Neural cell (in vitro differentiated cells): ENCODE measurements around the gene SNRPN. TPM values are rescaled to one million over a fixed set of nuclear protein-coding genes. Genes with fewer than 3 reads are reported as not detected.

Experiments
- H2AFZ ChIP-seq: fragments of 200-600, 300-800 bp; sonication (generic), shearing (Covaris generic); 2 replicates; pipeline ENCODE4 v1.6.0; 2014; ENCODE audit warnings: low read depth, mild to moderate bottlenecking, antibody characterized with exemption, low read length, moderate library complexity
- H3F3A ChIP-seq: fragments of 200-600 bp; shearing (Covaris generic); 2 replicates; pipeline ENCODE4 v1.6.1; 2016; ENCODE audit warnings: mild to moderate bottlenecking, moderate library complexity, mixed read lengths, antibody characterized with exemption, low read length; ENCODE audit not compliant: insufficient read depth, poor library complexity, severe bottlenecking
- H3K27ac ChIP-seq: fragments of 200-600, 300-800 bp; sonication (generic), shearing (Covaris generic); 2 replicates; pipeline ENCODE4 v1.5.1; 2014; ENCODE audit warnings: mild to moderate bottlenecking, low read length, moderate library complexity
- H3K27me3 ChIP-seq: fragments of 300-800, 200-600 bp; sonication (generic), shearing (Covaris generic); 2 replicates; pipeline ENCODE4 v1.6.0; 2014; ENCODE audit warnings: mild to moderate bottlenecking, low read depth, low read length, moderate library complexity; ENCODE audit not compliant: insufficient read depth
- H3K36me3 ChIP-seq: fragments of 300-800, 200-600 bp; sonication (generic), shearing (Covaris generic); 2 replicates; pipeline ENCODE4 v1.5.1; 2014; ENCODE audit warnings: mild to moderate bottlenecking, antibody characterized with exemption, low read length, moderate library complexity; ENCODE audit not compliant: insufficient read depth
- H3K4me2 ChIP-seq: fragments of 300-800, 200-600 bp; sonication (generic), shearing (Covaris generic); 2 replicates; pipeline ENCODE4 v1.6.0; 2014; ENCODE audit warnings: mild to moderate bottlenecking, low read length
- H3K4me3 ChIP-seq: fragments of 300-800, 200-600 bp; sonication (generic), shearing (Covaris generic); 2 replicates; pipeline ENCODE4 v1.5.1; 2014; ENCODE audit warnings: mild to moderate bottlenecking, low read length, moderate library complexity
- H3K79me2 ChIP-seq: fragments of 200-600 bp; shearing (Covaris generic); replicated peaks from 2 replicates; pipeline ENCODE4 v1.6.0; 2014; ENCODE audit warnings: mild to moderate bottlenecking, low read length, moderate library complexity; ENCODE audit not compliant: insufficient read depth
- H3K9ac ChIP-seq: fragments of 300-800, 200-600 bp; sonication (generic), shearing (Covaris generic); 2 replicates; pipeline ENCODE4 v1.6.1; 2016; ENCODE audit warnings: mild to moderate bottlenecking, low read length, mixed read lengths
- H3K9me2 ChIP-seq: fragments of 200-600 bp; shearing (Covaris generic); 2 replicates; pipeline ENCODE4 v1.6.1; 2016; ENCODE audit warnings: mild to moderate bottlenecking, low read length, mixed read lengths; ENCODE audit not compliant: insufficient read depth
- H3K9me3 ChIP-seq: fragments of 200-600, 300-800 bp; sonication (generic), shearing (Covaris generic); 2 replicates; pipeline ENCODE4 v1.6.1; 2016; ENCODE audit warnings: mild to moderate bottlenecking, mixed run types, low read length, moderate library complexity, mixed read lengths
- H4K20me1 ChIP-seq: fragments of 200-600 bp; shearing (Covaris generic); 2 replicates; pipeline ENCODE4 v1.6.1; 2016; ENCODE audit warnings: mild to moderate bottlenecking, mixed run types; ENCODE audit not compliant: insufficient read depth
- CTCF ChIP-seq: fragments of 450-650 bp; IDR thresholded peaks from 2 replicates; pipeline ENCODE4 v1.5.1; 2014; ENCODE audit warnings: antibody characterized with exemption, mild to moderate bottlenecking, moderate library complexity; ENCODE audit not compliant: poor library complexity, severe bottlenecking
- EP300 ChIP-seq: fragments of 450-650 bp; conservative IDR thresholded peaks from 2 replicates; pipeline ENCODE4 v1.6.1; 2014; ENCODE audit warnings: antibody characterized with exemption, mild to moderate bottlenecking, moderate library complexity; ENCODE audit not compliant: poor library complexity, severe bottlenecking
- EZH2 ChIP-seq: fragments of 200-600, 300-800 bp; shearing (Covaris generic), sonication (generic); IDR thresholded peaks from 2 replicates; pipeline ENCODE4 v1.6.1; 2014; ENCODE audit warnings: antibody characterized with exemption, low read length, borderline replicate concordance, mild to moderate bottlenecking; ENCODE audit not compliant: insufficient read depth, poor library complexity, severe bottlenecking
- MXI1 ChIP-seq: fragments of 450-650 bp; conservative IDR thresholded peaks from 2 replicates; pipeline ENCODE4 v1.6.1; 2014; ENCODE audit warnings: antibody characterized with exemption, mild to moderate bottlenecking; ENCODE audit not compliant: poor library complexity, severe bottlenecking
- POLR2AphosphoS5 ChIP-seq: IDR thresholded peaks from 2 replicates; pipeline ENCODE4 v1.6.1; 2012
- RAD21 ChIP-seq: fragments of 450-650 bp; conservative IDR thresholded peaks from 2 replicates; pipeline ENCODE4 v1.6.1; 2014; ENCODE audit warnings: antibody characterized with exemption, mild to moderate bottlenecking, moderate library complexity
- REST ChIP-seq: IDR thresholded peaks from 2 replicates; pipeline ENCODE4 v1.6.1; 2012; ENCODE audit warnings: borderline replicate concordance
- SMC3 ChIP-seq: fragments of 450-650 bp; conservative IDR thresholded peaks from 2 replicates; pipeline ENCODE4 v1.6.1; 2014; ENCODE audit warnings: antibody characterized with exemption, mild to moderate bottlenecking, moderate library complexity; ENCODE audit not compliant: poor library complexity
- TAF1 ChIP-seq: IDR thresholded peaks from 2 replicates; pipeline ENCODE4 v1.6.1; 2012; ENCODE audit warnings: low read depth
- polyA plus RNA-seq: library from polyadenylated mRNA; depleted of rRNA; stranded (reverse); fragments of >200 nt; gene quantifications from 2 replicates; pipeline ENCODE4 v1.2.3, GENCODE V29; 2014

The SNRPN gene
- polyA plus RNA-seq, 1 donor from 2014 or later, result 680 TPM

DNA sequence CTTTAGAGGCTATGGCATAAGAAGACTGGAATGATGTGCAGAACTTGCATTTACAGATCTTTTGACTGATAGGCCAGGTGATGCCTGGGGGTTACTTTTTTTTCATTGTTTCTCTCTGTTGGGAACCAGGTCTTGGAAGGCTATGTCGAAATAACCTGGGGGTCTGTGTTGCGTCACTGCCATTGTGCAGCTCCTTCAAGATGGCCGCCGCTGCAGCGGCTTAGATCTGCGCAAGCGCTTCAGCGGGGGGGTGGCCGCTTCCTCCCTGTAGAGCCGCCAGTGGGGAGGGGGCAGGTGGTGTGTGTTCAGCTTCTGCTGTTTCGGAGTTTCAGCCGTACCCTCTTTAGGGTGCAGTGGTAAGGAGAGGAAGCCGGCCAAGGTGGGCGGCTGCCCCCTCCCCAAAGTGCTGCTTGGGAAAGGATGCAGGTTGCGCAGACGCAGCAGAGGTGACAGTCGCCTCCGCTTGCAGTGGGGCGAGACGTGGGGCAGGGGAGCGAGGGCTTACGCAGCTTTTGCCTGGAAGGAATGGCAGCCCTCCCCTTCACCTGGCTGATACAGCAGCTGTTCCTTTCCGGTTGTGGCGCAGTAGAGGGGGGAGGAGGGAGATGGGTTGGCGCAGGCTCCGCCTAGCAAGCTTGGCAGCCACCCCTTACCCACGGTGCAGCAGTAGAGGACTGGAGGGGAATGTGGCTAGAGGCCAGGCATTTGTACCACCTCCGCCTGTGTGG, 1.5 kb downstream of the SNRPN start:
- peak overlapping the region; percentile 96 for H3K27ac ChIP-seq
- peaks cover 17% of the 10 kb centered on the region for H4K20me1 ChIP-seq
- H2AFZ ChIP-seq, result no peak overlapping the region
- no peaks in the 10 kb centered on the region for H3K9me2 ChIP-seq
- no peaks in the 10 kb centered on the region for H3K27me3 ChIP-seq
- H3K4me2 ChIP-seq, result no peak overlapping the region
- TF ChIP-seq SMC3, result no peak
- no peak for TF ChIP-seq CTCF
- no peak for TF ChIP-seq MXI1
- peak; percentile 16 for TF ChIP-seq EP300
- TF ChIP-seq POLR2AphosphoS5, result peak; percentile 83
- no peak for TF ChIP-seq RAD21
- peak; percentile 86 for TF ChIP-seq TAF1
- no peak for TF ChIP-seq EZH2
- peak; percentile 72 for TF ChIP-seq REST
- H3K4me3 ChIP-seq, result peak overlapping the region; percentile 88
- H3K36me3 ChIP-seq, result no peaks in the 10 kb centered on the region
- H3K9ac ChIP-seq, result peak overlapping the region; percentile 97
- H3K9me3 ChIP-seq, result no peaks in the 10 kb centered on the region
- H3F3A ChIP-seq, result no peaks in the 10 kb centered on the region
- H3K79me2 ChIP-seq, result peaks cover 51% of the 10 kb centered on the region

GRCh38 chr15:24957691-24958090, 2.9 kb downstream of the SNRPN start:
- Histone ChIP-seq H2AFZ (no peak overlapping the region), H3K27ac (peak overlapping the region; percentile 96), H3F3A (no peaks in the 10 kb centered on the region), H3K79me2 (peaks cover 66% of the 10 kb centered on the region), H3K27me3 (no peaks in the 10 kb centered on the region), H3K4me3 (peak overlapping the region; percentile 88), H3K9me3 (no peaks in the 10 kb centered on the region), H3K9me2 (no peaks in the 10 kb centered on the region), H3K4me2 (peak overlapping the region; percentile 67), H3K36me3 (no peaks in the 10 kb centered on the region), H4K20me1 (peaks cover 17% of the 10 kb centered on the region), H3K9ac (peak overlapping the region; percentile 97)
- TF ChIP-seq POLR2AphosphoS5 (no peak), REST (no peak), EZH2 (no peak), EP300 (no peak), MXI1 (no peak), SMC3 (no peak), RAD21 (no peak), TAF1 (no peak), CTCF (no peak)
